ENCODE results near the gene ZNF597.
"Not testable (repeated sequence)": the region's sequence is repeated elsewhere in the genome, so short reads cannot be mapped to it uniquely, and the experiment has no call there.

DNA sequence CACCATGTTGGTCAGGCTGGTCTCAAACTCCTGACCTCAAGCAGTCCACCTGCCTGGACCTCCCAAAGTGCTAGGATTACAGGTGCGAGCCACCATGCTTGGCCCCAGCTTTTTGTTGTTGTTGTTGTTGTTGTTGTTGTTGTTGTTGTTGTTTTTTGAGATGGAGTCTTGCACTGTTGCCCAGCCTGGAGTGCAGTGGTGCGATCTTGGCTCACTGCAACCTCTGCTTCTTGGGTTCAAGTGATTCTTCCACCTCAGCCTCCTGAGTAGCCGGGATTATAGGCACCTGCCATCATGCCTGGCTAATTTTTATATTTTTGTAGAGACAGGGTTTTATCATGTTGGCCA, 30.3 kb upstream of the ZNF597 start:
- TF ChIP-seq, protein P1, sequence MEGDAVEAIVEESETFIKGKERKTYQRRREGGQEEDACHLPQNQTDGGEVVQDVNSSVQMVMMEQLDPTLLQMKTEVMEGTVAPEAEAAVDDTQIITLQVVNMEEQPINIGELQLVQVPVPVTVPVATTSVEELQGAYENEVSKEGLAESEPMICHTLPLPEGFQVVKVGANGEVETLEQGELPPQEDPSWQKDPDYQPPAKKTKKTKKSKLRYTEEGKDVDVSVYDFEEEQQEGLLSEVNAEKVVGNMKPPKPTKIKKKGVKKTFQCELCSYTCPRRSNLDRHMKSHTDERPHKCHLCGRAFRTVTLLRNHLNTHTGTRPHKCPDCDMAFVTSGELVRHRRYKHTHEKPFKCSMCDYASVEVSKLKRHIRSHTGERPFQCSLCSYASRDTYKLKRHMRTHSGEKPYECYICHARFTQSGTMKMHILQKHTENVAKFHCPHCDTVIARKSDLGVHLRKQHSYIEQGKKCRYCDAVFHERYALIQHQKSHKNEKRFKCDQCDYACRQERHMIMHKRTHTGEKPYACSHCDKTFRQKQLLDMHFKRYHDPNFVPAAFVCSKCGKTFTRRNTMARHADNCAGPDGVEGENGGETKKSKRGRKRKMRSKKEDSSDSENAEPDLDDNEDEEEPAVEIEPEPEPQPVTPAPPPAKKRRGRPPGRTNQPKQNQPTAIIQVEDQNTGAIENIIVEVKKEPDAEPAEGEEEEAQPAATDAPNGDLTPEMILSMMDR (IDR thresholded peaks at IDR 0.05) = not testable (repeated sequence)
- TF ChIP-seq RELA (CRISPR knock-in tag; IDR thresholded peaks at IDR 0.05; ENCODE audit: borderline replicate concordance); NR3C1 (CRISPR knock-in tag; conservative IDR thresholded peaks at IDR 0.05; ENCODE audit: low read depth); ESRRA (CRISPR knock-in tag; IDR thresholded peaks at IDR 0.05; ENCODE audit: borderline replicate concordance); MYBL2 (CRISPR knock-in tag; IDR thresholded peaks at IDR 0.05): not testable (repeated sequence)

All from WTC11 (cell line).